Activated effector memory CD4-positive, alpha-beta T cell treated with Interleukin-2 at 50 U/mL for 16 hours (primary cell): ENCODE data around the gene SOX8.

Experiments used
- DNase-seq: peaks from one replicate; pipeline ENCODE4 v3.0.0-alpha.2; 2020

SOX8 gene

GRCh38 chr16:974611-975261 lies 6.8 kb upstream of the SOX8 start:
- no peak for DNase-seq

DNA sequence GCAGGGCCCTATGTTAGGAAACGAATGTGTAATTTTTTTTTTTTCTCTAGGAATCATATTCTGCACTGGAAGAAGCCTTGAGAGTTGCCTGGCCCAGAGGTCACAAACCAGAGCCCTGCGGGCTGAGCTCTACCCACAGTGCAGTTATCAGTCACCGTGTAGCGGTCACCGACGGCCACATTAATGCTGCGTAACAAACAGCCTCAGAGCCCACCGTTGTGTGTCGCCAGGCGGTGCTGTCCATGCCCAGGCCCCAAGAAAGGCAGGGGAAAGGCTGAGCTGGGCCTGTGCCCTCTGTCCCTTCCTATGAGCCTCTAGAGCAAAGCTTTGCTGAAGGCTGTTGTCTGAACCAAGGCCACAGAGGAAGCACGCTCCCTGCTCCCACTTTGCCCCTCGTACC lies 6.3 kb upstream of the SOX8 start:
- no peak for DNase-seq

DNA sequence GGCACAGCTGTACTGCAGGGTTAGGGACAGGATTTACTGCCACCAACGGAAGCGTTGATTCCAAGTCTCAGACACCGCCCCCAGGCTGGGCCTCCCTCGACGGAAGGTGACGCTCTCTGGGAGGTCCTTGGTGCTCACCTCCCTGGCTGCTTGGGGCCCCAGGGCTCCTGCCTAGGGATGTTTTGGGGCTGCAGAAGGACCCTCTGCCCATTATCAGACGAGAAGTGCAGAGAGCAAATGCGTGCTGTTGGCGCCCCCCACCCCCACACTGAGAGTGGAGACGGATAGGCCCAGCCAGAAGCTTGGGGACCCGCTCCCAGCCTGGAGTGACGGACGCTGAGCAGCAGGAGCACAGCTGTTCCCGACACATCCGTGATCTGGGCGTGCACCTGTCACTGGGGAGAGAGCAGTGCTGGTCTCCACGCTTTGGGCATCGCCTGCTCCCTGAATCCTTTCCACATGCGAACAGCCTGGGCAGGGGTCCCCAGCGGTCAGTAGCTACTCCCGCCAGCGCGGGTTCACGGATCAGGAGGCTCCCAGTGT lies 5.1 kb upstream of the SOX8 start:
- DNase-seq: no peak

DNA sequence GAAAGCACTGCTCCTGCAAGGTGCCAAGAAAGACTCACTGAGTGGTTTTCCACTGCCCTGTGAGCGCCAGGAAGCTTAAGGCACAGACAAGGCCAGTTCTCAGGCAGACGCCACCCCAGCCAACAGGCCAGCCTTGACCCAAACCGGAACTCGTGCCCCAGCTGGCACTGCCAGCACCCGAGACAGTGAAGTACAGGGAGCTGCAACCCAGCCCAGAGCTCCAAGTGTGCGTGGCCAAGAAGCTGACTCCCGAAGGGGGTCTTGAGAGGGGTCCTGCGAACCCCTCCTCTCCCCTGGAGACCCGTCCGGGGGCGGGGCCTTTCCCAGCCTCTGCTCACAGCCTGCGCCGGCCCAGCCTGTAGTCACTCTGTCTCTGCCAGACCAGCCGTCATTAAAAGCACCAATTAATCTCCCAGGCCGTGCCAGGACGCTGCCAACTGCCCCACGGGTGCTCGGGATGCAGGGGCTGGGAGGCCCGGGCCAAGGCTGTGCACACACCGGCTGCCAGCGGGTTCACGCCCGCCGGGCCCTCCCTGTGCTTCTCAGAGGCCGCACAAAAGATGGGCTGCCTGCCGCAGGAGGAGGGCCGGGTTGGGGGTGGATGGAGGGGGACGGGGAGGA lies 4.4 kb upstream of the SOX8 start:
- DNase-seq: no peak

- no peak for DNase-seq
Measured at GRCh38 chr16:977896-978295, 3.7 kb upstream of the SOX8 start.

- no peak for DNase-seq
Measured at GRCh38 chr16:978403-978802, 3.2 kb upstream of the SOX8 start.

- DNase-seq: no peak
Measured at GRCh38 chr16:979147-979546, 2.4 kb upstream of the SOX8 start.

DNA sequence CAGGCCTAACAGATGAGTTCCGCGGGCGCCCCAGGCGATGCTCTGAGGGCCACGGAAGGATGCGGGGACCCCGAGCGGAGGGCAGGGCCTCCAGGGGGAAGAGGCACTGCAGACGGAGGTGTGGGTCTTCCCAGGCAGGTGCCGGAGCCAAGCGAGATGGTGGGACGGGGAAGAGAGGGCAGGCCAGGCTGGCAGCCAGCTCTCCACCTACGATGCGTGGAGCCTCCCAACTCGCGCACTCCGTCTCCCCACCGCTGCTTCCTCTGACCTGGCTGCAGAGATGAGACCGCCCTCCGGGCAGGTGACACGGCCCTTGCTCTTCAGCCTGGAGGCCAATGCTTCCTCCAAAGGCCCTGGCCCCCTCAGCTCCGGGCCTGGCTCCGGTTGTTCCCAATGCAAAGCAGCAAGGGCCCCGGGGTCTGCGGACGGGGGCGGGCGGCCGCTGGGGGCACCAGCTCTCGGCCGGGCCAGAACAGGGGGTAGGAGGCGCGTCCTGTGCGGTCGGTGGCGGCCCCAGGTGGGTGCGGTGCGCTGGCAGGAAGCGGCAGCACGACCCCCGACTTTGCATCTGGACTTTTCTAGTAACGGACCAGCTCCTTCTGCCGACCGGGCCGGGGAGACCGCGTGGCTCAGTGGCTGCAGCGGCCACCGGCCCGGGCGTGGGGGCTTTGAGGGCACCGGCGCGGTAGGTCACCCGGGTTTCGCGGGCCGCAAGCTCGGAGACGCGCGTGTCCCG lies 1.5 kb upstream of the SOX8 start:
- DNase-seq: no peak

- no peak for DNase-seq
Measured at GRCh38 chr16:980595-980854, 1.0 kb upstream of the SOX8 start.

GRCh38 chr16:982145-983043 lies 824 bp downstream of the SOX8 start:
- DNase-seq: no peak

- DNase-seq: no peak
Measured at GRCh38 chr16:983044-984030, 1.8 kb downstream of the SOX8 start.

DNA sequence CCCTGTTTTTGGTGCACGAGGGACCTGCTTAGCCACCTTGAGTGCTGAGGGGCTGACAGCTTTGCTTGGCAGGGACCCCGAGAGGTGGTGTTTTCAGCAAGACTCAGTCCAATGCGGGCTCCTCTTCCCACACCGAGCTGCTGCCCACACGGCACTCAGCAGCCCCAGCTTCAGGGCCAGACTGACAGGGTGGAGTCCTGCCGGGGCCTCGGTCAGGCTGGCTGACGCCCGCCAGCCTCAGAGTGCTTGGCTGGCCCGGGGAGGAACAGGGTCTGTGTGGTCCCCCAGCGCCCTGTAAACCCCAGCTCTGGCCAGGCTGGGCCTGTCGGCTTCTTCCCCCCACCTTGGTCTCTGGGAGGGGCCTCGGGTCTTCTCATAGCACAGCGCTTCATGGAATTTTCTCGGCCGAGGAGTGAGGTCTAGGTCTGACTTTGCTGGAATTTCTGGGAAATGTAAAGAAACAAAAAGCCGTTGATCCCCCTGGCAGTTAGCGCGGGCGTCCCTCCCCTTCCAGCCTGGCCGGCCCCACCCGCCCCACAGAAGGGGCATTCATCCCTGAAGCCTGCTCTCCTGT lies 2.6 kb downstream of the SOX8 start:
- DNase-seq: no peak

DNA sequence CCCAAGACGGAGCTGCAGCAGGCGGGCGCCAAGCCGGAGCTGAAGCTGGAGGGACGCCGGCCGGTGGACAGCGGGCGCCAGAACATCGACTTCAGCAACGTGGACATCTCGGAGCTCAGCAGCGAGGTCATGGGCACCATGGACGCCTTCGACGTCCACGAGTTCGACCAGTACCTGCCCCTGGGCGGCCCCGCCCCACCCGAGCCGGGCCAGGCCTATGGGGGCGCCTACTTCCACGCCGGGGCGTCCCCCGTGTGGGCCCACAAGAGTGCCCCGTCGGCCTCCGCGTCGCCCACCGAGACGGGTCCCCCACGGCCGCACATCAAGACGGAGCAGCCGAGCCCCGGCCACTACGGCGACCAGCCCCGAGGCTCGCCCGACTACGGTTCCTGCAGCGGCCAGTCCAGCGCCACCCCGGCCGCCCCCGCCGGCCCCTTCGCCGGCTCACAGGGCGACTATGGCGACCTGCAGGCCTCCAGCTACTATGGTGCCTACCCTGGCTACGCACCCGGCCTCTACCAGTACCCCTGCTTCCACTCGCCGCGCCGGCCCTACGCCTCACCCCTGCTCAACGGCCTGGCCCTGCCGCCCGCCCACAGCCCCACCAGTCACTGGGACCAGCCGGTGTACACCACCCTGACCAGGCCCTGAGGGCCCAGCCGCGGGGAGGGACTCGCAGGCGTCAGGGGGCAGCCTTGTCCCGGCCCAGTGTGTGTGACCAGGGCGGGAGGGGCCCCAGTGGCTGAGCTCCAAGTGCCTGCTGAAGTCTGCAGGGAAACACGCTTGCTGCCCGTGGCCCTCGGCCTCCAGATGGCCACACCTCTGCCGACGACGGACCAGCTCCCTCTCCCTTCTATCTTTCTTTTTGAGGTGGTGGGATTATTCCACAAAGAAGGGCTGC lies 3.4 kb downstream of the SOX8 start:
- DNase-seq: no peak

- DNase-seq: no peak
Measured at GRCh38 chr16:985646-986400, 4.3 kb downstream of the SOX8 start.

DNA sequence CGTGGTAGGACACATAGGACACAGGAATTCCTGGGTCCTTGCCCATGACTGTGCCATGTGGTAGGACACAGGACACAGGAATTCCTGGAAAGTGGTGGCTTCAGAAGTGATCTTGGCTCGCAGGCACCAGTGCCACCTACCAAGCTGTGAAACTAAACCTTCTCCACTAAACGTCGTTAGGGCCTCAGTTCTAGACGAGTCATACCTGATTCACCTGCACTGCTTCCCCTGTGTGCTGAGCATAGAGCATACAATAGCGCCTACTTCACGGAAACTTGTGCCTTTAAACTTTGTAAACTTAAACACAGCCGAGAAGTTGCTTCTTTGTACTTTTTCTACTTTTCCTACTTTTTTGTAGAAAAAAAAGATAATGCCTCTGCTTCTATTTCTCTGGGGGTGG lies 4.8 kb downstream of the SOX8 start:
- no peak for DNase-seq

- DNase-seq: no peak
Measured at GRCh38 chr16:986925-987582, 5.5 kb downstream of the SOX8 start.

DNA sequence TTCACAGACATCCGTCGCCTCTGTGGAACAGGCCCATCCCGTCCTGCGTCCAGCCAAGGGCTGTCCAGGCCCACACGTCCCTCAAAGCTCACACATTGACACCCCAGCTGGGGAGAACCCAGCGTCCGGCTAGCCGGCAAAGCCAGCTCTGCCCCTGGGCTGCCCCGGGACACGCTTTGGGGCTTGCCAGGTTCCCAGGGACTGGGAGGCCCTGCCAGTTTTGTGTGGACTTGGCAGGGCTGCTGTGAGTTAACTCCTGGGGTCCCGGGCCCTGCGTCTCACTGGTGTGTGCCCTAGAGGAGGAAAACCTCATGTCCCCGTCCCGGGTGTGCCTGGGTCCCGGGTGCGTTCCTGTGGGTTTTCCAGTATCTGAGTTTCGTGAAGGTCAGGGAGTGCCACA lies 6.3 kb downstream of the SOX8 start:
- DNase-seq: no peak

- no peak for DNase-seq
Measured at GRCh38 chr16:988471-989353, 7.1 kb downstream of the SOX8 start.
